Subcutaneous adipose tissue (tissue), 4 donors: Measurements from ENCODE around the gene STK25. TPM values are rescaled to one million over a fixed set of nuclear protein-coding genes. Genes with fewer than 3 reads are reported as not detected.

Experiments used
- total RNA-seq, 4 donors: library from RNA; depleted of rRNA; stranded (reverse); fragments of >200 nt; gene quantifications; one replicate each; pipeline ENCODE4 v1.1.0, GENCODE V29; 2016
- TF ChIP-seq, protein P1 (sequence below): fragments of 450-650 bp; IDR thresholded peaks from one replicate; pipeline ENCODE4 v1.5.1; 2016; ENCODE audit warnings: low read depth, mild to moderate bottlenecking, control low read depth, antibody characterized with exemption, moderate library complexity

Gene STK25
- total RNA-seq, 4 donors from 2014 or later: 85.3 to 230 (median 124) TPM

DNA sequence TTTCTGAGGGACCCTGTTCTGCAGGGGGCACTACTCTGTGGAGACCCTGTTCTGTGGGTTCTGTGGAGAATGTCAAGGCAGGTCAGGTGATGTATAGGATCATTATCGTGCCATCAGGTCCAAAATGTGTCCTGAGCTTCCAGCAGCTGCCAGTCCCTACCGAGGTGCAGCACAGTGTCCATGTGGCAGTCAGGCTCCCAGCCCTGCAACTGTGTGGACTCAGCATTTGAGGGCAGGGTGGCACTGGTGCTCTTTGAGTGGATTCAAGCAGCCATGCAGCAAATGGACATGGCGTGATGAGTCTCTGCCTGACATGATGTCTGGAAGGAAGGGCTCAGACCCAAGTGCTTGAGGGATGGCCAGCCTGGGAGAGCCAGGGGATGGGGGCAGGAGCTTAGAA, 35.0 kb downstream of the STK25 start:
- TF ChIP-seq, protein P1, sequence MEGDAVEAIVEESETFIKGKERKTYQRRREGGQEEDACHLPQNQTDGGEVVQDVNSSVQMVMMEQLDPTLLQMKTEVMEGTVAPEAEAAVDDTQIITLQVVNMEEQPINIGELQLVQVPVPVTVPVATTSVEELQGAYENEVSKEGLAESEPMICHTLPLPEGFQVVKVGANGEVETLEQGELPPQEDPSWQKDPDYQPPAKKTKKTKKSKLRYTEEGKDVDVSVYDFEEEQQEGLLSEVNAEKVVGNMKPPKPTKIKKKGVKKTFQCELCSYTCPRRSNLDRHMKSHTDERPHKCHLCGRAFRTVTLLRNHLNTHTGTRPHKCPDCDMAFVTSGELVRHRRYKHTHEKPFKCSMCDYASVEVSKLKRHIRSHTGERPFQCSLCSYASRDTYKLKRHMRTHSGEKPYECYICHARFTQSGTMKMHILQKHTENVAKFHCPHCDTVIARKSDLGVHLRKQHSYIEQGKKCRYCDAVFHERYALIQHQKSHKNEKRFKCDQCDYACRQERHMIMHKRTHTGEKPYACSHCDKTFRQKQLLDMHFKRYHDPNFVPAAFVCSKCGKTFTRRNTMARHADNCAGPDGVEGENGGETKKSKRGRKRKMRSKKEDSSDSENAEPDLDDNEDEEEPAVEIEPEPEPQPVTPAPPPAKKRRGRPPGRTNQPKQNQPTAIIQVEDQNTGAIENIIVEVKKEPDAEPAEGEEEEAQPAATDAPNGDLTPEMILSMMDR: no peak

- TF ChIP-seq, protein P1: no peak
Measured at GRCh38 chr2:241469746-241470145, 38.6 kb downstream of the STK25 start.

GRCh38 chr2:241468476-241468781, 40.0 kb downstream of the STK25 start:
- TF ChIP-seq, protein P1: no peak

- TF ChIP-seq, protein P1: no peak
Measured at GRCh38 chr2:241467777-241468475, 40.5 kb downstream of the STK25 start.

DNA sequence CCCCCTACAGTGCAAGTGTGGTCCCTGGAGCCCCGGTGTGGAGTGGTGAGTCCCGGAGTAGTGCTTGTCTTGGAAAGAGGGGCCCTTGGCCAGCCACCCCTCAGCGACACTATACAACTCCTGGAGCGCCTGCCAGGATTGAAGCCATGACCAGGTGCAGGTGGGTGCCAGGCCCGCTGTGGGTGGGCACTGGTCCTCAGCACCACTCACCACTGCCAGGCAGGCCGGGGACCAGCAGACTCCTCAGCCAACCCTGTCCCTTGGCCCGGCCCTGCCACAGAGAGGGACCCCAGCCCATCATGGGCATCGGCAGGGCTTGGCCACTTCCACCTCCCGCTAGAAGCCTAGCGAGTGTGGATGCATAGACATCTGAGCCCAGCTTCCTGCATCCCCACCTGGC, 42.2 kb downstream of the STK25 start:
- TF ChIP-seq, protein P1: no peak

- TF ChIP-seq, protein P1: no peak
Measured at GRCh38 chr2:241465543-241465942, 42.8 kb downstream of the STK25 start.

GRCh38 chr2:241463276-241464135, 44.9 kb downstream of the STK25 start:
- TF ChIP-seq, protein P1: no peak
